ENCODE results near the gene NPHP1. TPM values are rescaled to one million over a fixed set of nuclear protein-coding genes. Genes with fewer than 3 reads are reported as not detected.
"Not testable (repeated sequence)": the region's sequence is repeated elsewhere in the genome, so short reads cannot be mapped to it uniquely, and the experiment has no call there.

The NPHP1 gene
- total RNA-seq, 1 experiment from 2014 or later, result 3.1 TPM

DNA sequence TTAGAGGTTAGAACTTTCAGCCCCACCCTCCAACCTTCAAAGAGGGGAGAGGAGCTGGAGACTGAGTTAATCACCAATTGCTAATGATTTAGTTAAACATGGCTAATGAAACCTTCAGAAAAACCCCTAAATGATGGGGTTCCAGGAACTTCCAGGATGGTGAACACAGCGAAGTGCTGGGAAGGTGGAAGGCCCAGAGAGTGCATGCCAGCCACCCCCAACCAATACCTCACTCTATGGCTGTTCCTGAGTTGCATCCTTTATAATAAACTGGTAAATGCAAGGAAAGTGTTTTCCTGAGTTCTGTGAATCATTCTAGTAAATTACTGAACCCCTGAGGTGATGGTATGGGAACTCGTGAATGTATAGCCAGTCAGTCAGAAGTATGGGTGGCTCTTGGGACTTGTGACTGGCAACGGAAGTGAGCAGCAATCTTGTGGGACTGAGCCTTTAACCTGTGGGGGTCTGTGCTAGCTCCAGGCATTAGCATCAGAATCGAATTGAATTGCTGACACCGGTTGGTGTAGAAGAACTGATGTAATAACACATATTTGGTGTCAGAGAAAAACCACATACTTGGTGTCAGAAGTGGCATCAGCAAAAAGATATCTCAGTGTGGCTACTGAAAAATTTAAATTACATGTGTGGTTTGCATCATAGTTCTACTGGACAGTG is 37.4 kb downstream of the NPHP1 start:
- Histone ChIP-seq H3K4me3 (ENCODE audit: low read depth, low read length) (no peak overlapping the region), H3K9me3 (no peaks in the 10 kb centered on the region), H3K27me3 (replicated peaks; ENCODE audit: control insufficient read depth, insufficient read depth, low read length) (no peaks in the 10 kb centered on the region), H3K36me3 (ENCODE audit: control insufficient read depth, insufficient read depth, low read length) (no peaks in the 10 kb centered on the region), H3K4me1 (no peaks in the 10 kb centered on the region)
- CTCF ChIA-PET, result no interaction called here
- TF ChIP-seq, protein P1, sequence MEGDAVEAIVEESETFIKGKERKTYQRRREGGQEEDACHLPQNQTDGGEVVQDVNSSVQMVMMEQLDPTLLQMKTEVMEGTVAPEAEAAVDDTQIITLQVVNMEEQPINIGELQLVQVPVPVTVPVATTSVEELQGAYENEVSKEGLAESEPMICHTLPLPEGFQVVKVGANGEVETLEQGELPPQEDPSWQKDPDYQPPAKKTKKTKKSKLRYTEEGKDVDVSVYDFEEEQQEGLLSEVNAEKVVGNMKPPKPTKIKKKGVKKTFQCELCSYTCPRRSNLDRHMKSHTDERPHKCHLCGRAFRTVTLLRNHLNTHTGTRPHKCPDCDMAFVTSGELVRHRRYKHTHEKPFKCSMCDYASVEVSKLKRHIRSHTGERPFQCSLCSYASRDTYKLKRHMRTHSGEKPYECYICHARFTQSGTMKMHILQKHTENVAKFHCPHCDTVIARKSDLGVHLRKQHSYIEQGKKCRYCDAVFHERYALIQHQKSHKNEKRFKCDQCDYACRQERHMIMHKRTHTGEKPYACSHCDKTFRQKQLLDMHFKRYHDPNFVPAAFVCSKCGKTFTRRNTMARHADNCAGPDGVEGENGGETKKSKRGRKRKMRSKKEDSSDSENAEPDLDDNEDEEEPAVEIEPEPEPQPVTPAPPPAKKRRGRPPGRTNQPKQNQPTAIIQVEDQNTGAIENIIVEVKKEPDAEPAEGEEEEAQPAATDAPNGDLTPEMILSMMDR (IDR thresholded peaks at IDR 0.05; ENCODE audit: insufficient read depth in 1 of 2, low read depth in 1 of 2, low read length in 1 of 2, severe bottlenecking in 1 of 2, unreplicated experiment in 1 of 2), result no peak
- Mint-ChIP-seq H3K36me3 (ENCODE audit: insufficient read depth, unreplicated experiment) (no peaks in the 10 kb centered on the region), H3K4me1 (ENCODE audit: low read depth, unreplicated experiment) (no peaks in the 10 kb centered on the region), H3K27me3 (ENCODE audit: insufficient read depth, unreplicated experiment) (peaks cover 15% of the 10 kb centered on the region), H3K27ac (ENCODE audit: unreplicated experiment) (no peak overlapping the region), H3K4me3 (ENCODE audit: unreplicated experiment) (no peak overlapping the region), H3K9me3 (ENCODE audit: unreplicated experiment) (no peaks in the 10 kb centered on the region)
- no peak for DNase-seq
- intact Hi-C loops (cut with micrococcal nuclease; ENCODE audit: unreplicated experiment), result no loop called here
- POLR2A ChIA-PET, result no interaction called here
- BruUV-seq (replicated peaks), result no TSS peak

DNA sequence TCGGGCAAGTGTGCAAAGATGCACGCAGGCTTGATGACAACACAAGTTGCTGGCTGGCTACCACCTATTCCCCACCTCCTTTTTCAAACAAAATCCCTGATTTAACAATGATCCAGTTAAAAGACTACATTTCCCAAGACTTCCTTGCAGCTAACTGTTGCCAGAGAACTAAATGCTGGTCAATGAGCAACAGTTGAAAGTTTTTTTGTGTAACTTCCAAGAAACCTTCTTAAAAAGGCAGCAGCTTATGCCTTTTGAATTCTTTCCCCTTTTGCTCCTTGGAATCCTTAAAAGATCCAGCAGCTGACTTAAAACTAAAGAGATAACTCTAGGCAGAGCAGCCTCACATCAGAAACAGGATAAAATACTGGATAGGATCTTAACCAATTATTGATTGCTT is 38.5 kb downstream of the NPHP1 start:
- Mint-ChIP-seq H3K9me3 (ENCODE audit: unreplicated experiment) (no peaks in the 10 kb centered on the region), H3K27me3 (ENCODE audit: insufficient read depth, unreplicated experiment) (peaks cover 17% of the 10 kb centered on the region), H3K36me3 (ENCODE audit: insufficient read depth, unreplicated experiment) (no peaks in the 10 kb centered on the region), H3K4me3 (ENCODE audit: unreplicated experiment) (no peak overlapping the region), H3K27ac (ENCODE audit: unreplicated experiment) (no peak overlapping the region), H3K4me1 (ENCODE audit: low read depth, unreplicated experiment) (no peaks in the 10 kb centered on the region)
- H3K4me1 ChIP-seq, result no peaks in the 10 kb centered on the region
- H3K4me3 ChIP-seq (ENCODE audit: low read depth, low read length), result no peak overlapping the region
- H3K36me3 ChIP-seq (ENCODE audit: control insufficient read depth, insufficient read depth, low read length), result no peaks in the 10 kb centered on the region
- TF ChIP-seq, protein P1 (IDR thresholded peaks at IDR 0.05; ENCODE audit: insufficient read depth in 1 of 2, low read depth in 1 of 2, low read length in 1 of 2, severe bottlenecking in 1 of 2, unreplicated experiment in 1 of 2), result no peak
- no peaks in the 10 kb centered on the region for H3K27me3 ChIP-seq (replicated peaks; ENCODE audit: control insufficient read depth, insufficient read depth, low read length)
- no peaks in the 10 kb centered on the region for H3K9me3 ChIP-seq
- ChIA-PET CTCF (no interaction called here), POLR2A (interaction anchor here (0.7 kb wide), 1 partner anchor 38 kb away, joined by 4 read pairs; the partner anchor contains the start of gene NPHP1)
- intact Hi-C loops (cut with micrococcal nuclease; ENCODE audit: unreplicated experiment), result no loop called here
- BruUV-seq (replicated peaks), result no TSS peak
- DNase-seq, result no peak

DNA sequence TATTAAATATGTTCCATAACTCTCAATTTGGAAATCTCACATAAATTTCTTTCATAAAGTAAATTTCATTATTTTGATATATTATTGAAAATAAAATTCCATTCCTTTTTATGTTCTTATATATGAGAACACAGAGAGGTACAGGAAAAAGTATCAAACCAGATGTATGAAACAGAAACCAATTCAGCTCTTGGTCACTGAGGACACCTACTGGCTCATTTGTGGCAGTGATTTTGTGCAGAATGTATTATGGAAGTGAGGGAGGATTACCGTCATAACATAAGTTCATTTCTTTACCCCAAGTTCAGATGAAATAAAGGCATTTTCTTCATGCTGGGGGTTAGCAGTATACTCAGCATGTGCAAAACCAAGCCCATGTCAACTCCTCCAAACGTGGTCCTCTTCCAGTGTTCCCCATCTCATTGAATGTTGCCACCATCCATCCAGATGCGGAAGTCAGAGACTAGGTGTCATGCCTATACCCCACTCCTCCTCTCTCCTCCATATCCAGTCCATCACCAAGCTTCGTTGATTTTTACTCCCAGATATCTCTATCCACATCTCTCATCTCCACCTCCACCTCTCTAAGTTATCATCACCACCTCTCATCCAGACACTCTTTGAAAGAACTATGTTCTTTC is 47.5 kb downstream of the NPHP1 start:
- Histone ChIP-seq H3K9me3 (peaks cover 15% of the 10 kb centered on the region), H3K27me3 (replicated peaks; ENCODE audit: control insufficient read depth, insufficient read depth, low read length) (no peaks in the 10 kb centered on the region), H3K4me3 (ENCODE audit: low read depth, low read length) (no peak overlapping the region), H3K36me3 (ENCODE audit: control insufficient read depth, insufficient read depth, low read length) (no peaks in the 10 kb centered on the region), H3K4me1 (no peaks in the 10 kb centered on the region)
- DNase-seq, result peak in 1 of 2 experiments; percentile 47
- TF ChIP-seq, protein P1 (IDR thresholded peaks at IDR 0.05; ENCODE audit: insufficient read depth in 1 of 2, low read depth in 1 of 2, low read length in 1 of 2, severe bottlenecking in 1 of 2, unreplicated experiment in 1 of 2), result peak; percentile 78 to 81
- no TSS peak for BruUV-seq (replicated peaks)
- CTCF ChIA-PET, result interaction anchor here (0.6 kb wide), 1 partner anchor 34 kb away, joined by 3 read pairs; no protein-coding TSS in a partner anchor
- H3K4me3 Mint-ChIP-seq (ENCODE audit: unreplicated experiment), result no peak overlapping the region
- peaks cover 37% of the 10 kb centered on the region for H3K9me3 Mint-ChIP-seq (ENCODE audit: unreplicated experiment)
- no peaks in the 10 kb centered on the region for H3K27me3 Mint-ChIP-seq (ENCODE audit: insufficient read depth, unreplicated experiment)
- POLR2A ChIA-PET, result no interaction called here
- H3K27ac Mint-ChIP-seq (ENCODE audit: unreplicated experiment), result no peak overlapping the region
- H3K36me3 Mint-ChIP-seq (ENCODE audit: insufficient read depth, unreplicated experiment), result no peaks in the 10 kb centered on the region
- H3K4me1 Mint-ChIP-seq (ENCODE audit: low read depth, unreplicated experiment), result no peaks in the 10 kb centered on the region
- intact Hi-C loops (cut with micrococcal nuclease; ENCODE audit: unreplicated experiment), result no loop called here

DNA sequence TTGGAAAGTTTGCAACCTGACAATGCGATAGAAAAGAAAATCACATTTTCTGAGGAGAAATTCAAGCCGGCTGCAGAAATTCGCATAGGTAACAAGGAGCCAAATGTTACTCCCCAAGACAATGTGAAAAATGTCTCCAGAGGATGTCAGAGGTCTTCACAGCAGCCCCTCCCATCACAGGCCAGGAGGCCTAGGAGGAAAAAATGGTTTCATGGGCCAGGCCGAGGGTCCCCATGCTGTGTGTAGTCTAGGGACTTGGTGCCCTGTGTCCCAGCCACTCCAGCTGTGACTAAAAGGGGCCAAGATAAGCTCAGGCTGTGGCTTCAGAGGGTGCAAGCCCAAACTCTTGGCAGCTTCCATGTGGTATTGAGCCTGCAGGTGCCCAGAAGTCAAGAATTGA is 50.0 kb downstream of the NPHP1 start:
- H3K27me3 ChIP-seq (replicated peaks; ENCODE audit: control insufficient read depth, insufficient read depth, low read length); H3K27ac Mint-ChIP-seq (ENCODE audit: unreplicated experiment); H3K4me3 ChIP-seq (ENCODE audit: low read depth, low read length); H3K4me3 Mint-ChIP-seq (ENCODE audit: unreplicated experiment); intact Hi-C loops (cut with micrococcal nuclease; ENCODE audit: unreplicated experiment); H3K4me1 ChIP-seq; CTCF ChIA-PET; H3K4me1 Mint-ChIP-seq (ENCODE audit: low read depth, unreplicated experiment); POLR2A ChIA-PET; H3K36me3 Mint-ChIP-seq (ENCODE audit: insufficient read depth, unreplicated experiment); H3K27me3 Mint-ChIP-seq (ENCODE audit: insufficient read depth, unreplicated experiment); DNase-seq; BruUV-seq (replicated peaks); H3K36me3 ChIP-seq (ENCODE audit: control insufficient read depth, insufficient read depth, low read length): not testable (repeated sequence)
- peaks cover 17% of the 10 kb centered on the region for H3K9me3 ChIP-seq
- peaks cover 42% of the 10 kb centered on the region for H3K9me3 Mint-ChIP-seq (ENCODE audit: unreplicated experiment)

DNA sequence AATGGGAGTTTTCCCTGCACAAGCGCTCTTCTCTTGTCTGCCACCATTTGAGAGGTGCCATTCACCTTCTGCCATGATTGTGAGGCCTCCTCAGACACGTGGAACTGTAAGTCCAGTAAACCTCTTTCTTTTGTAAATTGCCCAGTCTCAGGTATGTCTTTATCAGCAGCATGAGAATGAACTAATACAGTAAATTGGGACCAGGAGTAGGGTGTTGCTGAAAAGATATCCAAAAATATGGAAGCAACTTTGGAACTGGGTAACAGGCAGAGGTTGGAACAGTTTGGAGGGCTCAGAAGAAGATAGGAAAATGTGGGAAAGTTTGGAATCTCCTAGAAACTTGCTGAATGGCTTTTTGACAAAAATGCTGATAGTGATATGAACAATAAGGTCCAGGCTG is 50.6 kb downstream of the NPHP1 start:
- H3K27ac Mint-ChIP-seq (ENCODE audit: unreplicated experiment), result not testable (repeated sequence)

More for the DNA sequence above, 50.6 kb downstream of the NPHP1 start:
- peaks cover 17% of the 10 kb centered on the region for H3K9me3 ChIP-seq
- CTCF ChIA-PET; DNase-seq; H3K4me3 ChIP-seq (ENCODE audit: low read depth, low read length); H3K36me3 ChIP-seq (ENCODE audit: control insufficient read depth, insufficient read depth, low read length); H3K4me1 Mint-ChIP-seq (ENCODE audit: low read depth, unreplicated experiment); H3K36me3 Mint-ChIP-seq (ENCODE audit: insufficient read depth, unreplicated experiment); H3K27me3 Mint-ChIP-seq (ENCODE audit: insufficient read depth, unreplicated experiment); intact Hi-C loops (cut with micrococcal nuclease; ENCODE audit: unreplicated experiment); H3K4me1 ChIP-seq; POLR2A ChIA-PET; H3K4me3 Mint-ChIP-seq (ENCODE audit: unreplicated experiment); H3K27me3 ChIP-seq (replicated peaks; ENCODE audit: control insufficient read depth, insufficient read depth, low read length); BruUV-seq (replicated peaks): not testable (repeated sequence)
- H3K9me3 Mint-ChIP-seq (ENCODE audit: unreplicated experiment), result peaks cover 42% of the 10 kb centered on the region
